Measurements from ENCODE around the gene PTPRD.

The PTPRD gene

GRCh38 chr9:8604201-8604600, 2008.6 kb downstream of the PTPRD start:
- DNase-seq: no peak

GRCh38 chr9:8600914-8601680, 2011.7 kb downstream of the PTPRD start:
- no peak for DNase-seq

- no peak for DNase-seq
Observed at GRCh38 chr9:8599937-8600336, 2012.9 kb downstream of the PTPRD start.

GRCh38 chr9:8589476-8589875, 2023.3 kb downstream of the PTPRD start:
- DNase-seq: no peak

GRCh38 chr9:8585036-8585435, 2027.8 kb downstream of the PTPRD start:
- no peak for DNase-seq

GRCh38 chr9:8579661-8580060, 2033.1 kb downstream of the PTPRD start:
- DNase-seq: no peak

- no peak for DNase-seq
Observed at GRCh38 chr9:8576741-8577140, 2036.1 kb downstream of the PTPRD start.

GRCh38 chr9:8574846-8575245, 2038.0 kb downstream of the PTPRD start:
- no peak for DNase-seq

- no peak for DNase-seq
Observed at GRCh38 chr9:8572209-8572608, 2040.6 kb downstream of the PTPRD start.

GRCh38 chr9:8571643-8572042, 2041.2 kb downstream of the PTPRD start:
- DNase-seq: no peak

GRCh38 chr9:8570776-8571175, 2042.0 kb downstream of the PTPRD start:
- DNase-seq: no peak

GRCh38 chr9:8569823-8570222, 2043.0 kb downstream of the PTPRD start:
- no peak for DNase-seq

GRCh38 chr9:8567963-8568579, 2044.7 kb downstream of the PTPRD start:
- no peak for DNase-seq

GRCh38 chr9:8564960-8565359, 2047.8 kb downstream of the PTPRD start:
- no peak for DNase-seq

- DNase-seq: no peak
Observed at GRCh38 chr9:8560560-8561525, 2052.0 kb downstream of the PTPRD start.

GRCh38 chr9:8558176-8558575, 2054.6 kb downstream of the PTPRD start:
- no peak for DNase-seq

- no peak for DNase-seq
Observed at GRCh38 chr9:8555762-8556500, 2056.9 kb downstream of the PTPRD start.

GRCh38 chr9:8553444-8553843, 2059.4 kb downstream of the PTPRD start:
- no peak for DNase-seq

GRCh38 chr9:8552732-8553131, 2060.1 kb downstream of the PTPRD start:
- no peak for DNase-seq

GRCh38 chr9:8549214-8549613, 2063.6 kb downstream of the PTPRD start:
- no peak for DNase-seq

- DNase-seq: no peak
Observed at GRCh38 chr9:8543219-8543618, 2069.6 kb downstream of the PTPRD start.

GRCh38 chr9:8542537-8542936, 2070.3 kb downstream of the PTPRD start:
- no peak for DNase-seq

All from activated gamma-delta T cell (primary cell).